ENCODE data around the gene VCPKMT.

The VCPKMT gene

GRCh38 chr14:50100805-50101204, 15.6 kb downstream of the VCPKMT start:
- no peak overlapping the region for H2BK120ac ChIP-seq (ENCODE audit: low read depth, low read length)
- H2BK5ac ChIP-seq (ENCODE audit: low read length): no peak overlapping the region
- H3K27ac ChIP-seq (ENCODE audit: low read depth, low read length): no peak overlapping the region
- H2AK5ac ChIP-seq (ENCODE audit: low read length): no peak overlapping the region
- no peak overlapping the region for H4K5ac ChIP-seq (ENCODE audit: low read length)
- no peak overlapping the region for H3K4me3 ChIP-seq (ENCODE audit: low read length)
- no CpG with 5 or more reads among the region's 2 CpGs for WGBS (ENCODE audit: extremely low coverage, insufficient coverage, low lambda C conversion rate)
- H3K79me2 ChIP-seq (ENCODE audit: control insufficient read depth, insufficient read depth, low read length): no peaks in the 10 kb centered on the region
- H3K27me3 ChIP-seq (ENCODE audit: insufficient read depth, low read length, poor library complexity): no peaks in the 10 kb centered on the region
- no peak overlapping the region for H3K18ac ChIP-seq (ENCODE audit: low read length)
- H2BK15ac ChIP-seq (replicated peaks; ENCODE audit: low read depth): no peak overlapping the region
- H3K36me3 ChIP-seq (ENCODE audit: control insufficient read depth, insufficient read depth, low read length): no peaks in the 10 kb centered on the region
- no peak overlapping the region for H3K23ac ChIP-seq (ENCODE audit: low read length)
- no peak overlapping the region for H3K4me2 ChIP-seq (ENCODE audit: low read length)
- no peak for DNase-seq
- no peak overlapping the region for H3K9ac ChIP-seq (ENCODE audit: low read length)
- H3K4me1 ChIP-seq (ENCODE audit: control insufficient read depth, low read depth, low read length): no peaks in the 10 kb centered on the region
- H3K79me1 ChIP-seq (ENCODE audit: low read length): no peaks in the 10 kb centered on the region
- no peak overlapping the region for H3K4ac ChIP-seq (ENCODE audit: low read depth, low read length)
- no peak overlapping the region for H4K8ac ChIP-seq (ENCODE audit: low read depth, low read length)
- no peak overlapping the region for H3K56ac ChIP-seq (ENCODE audit: low read length)

- H3K18ac ChIP-seq (ENCODE audit: low read length): no peak overlapping the region
- no peaks in the 10 kb centered on the region for H3K36me3 ChIP-seq (ENCODE audit: control insufficient read depth, insufficient read depth, low read length)
- no peak overlapping the region for H3K4ac ChIP-seq (ENCODE audit: low read depth, low read length)
- no peaks in the 10 kb centered on the region for H3K79me1 ChIP-seq (ENCODE audit: low read length)
- no peak overlapping the region for H4K5ac ChIP-seq (ENCODE audit: low read length)
- H2AK5ac ChIP-seq (ENCODE audit: low read length): no peak overlapping the region
- no peaks in the 10 kb centered on the region for H3K4me1 ChIP-seq (ENCODE audit: control insufficient read depth, low read depth, low read length)
- no peak overlapping the region for H3K4me2 ChIP-seq (ENCODE audit: low read length)
- H3K56ac ChIP-seq (ENCODE audit: low read length): no peak overlapping the region
- no peak overlapping the region for H2BK5ac ChIP-seq (ENCODE audit: low read length)
- H3K27ac ChIP-seq (ENCODE audit: low read depth, low read length): no peak overlapping the region
- no peak overlapping the region for H2BK15ac ChIP-seq (replicated peaks; ENCODE audit: low read depth)
- H3K9ac ChIP-seq (ENCODE audit: low read length): no peak overlapping the region
- no CpG with 5 or more reads among the region's 4 CpGs for WGBS (ENCODE audit: extremely low coverage, insufficient coverage, low lambda C conversion rate)
- no peak for DNase-seq
- no peaks in the 10 kb centered on the region for H3K27me3 ChIP-seq (ENCODE audit: insufficient read depth, low read length, poor library complexity)
- H3K23ac ChIP-seq (ENCODE audit: low read length): no peak overlapping the region
- no peak overlapping the region for H4K8ac ChIP-seq (ENCODE audit: low read depth, low read length)
- H2BK120ac ChIP-seq (ENCODE audit: low read depth, low read length): no peak overlapping the region
- H3K4me3 ChIP-seq (ENCODE audit: low read length): no peak overlapping the region
- no peaks in the 10 kb centered on the region for H3K79me2 ChIP-seq (ENCODE audit: control insufficient read depth, insufficient read depth, low read length)
Observed at GRCh38 chr14:50099335-50099734, 17.0 kb downstream of the VCPKMT start.

- H4K8ac ChIP-seq (ENCODE audit: low read depth, low read length): no peak overlapping the region
- H3K79me2 ChIP-seq (ENCODE audit: control insufficient read depth, insufficient read depth, low read length): no peaks in the 10 kb centered on the region
- H4K5ac ChIP-seq (ENCODE audit: low read length): no peak overlapping the region
- no peaks in the 10 kb centered on the region for H3K4me1 ChIP-seq (ENCODE audit: control insufficient read depth, low read depth, low read length)
- H3K4me2 ChIP-seq (ENCODE audit: low read length): no peak overlapping the region
- DNase-seq: no peak
- H3K9ac ChIP-seq (ENCODE audit: low read length): no peak overlapping the region
- H3K56ac ChIP-seq (ENCODE audit: low read length): no peak overlapping the region
- H2BK120ac ChIP-seq (ENCODE audit: low read depth, low read length): no peak overlapping the region
- no peak overlapping the region for H3K4me3 ChIP-seq (ENCODE audit: low read length)
- no peak overlapping the region for H2BK5ac ChIP-seq (ENCODE audit: low read length)
- H2BK15ac ChIP-seq (replicated peaks; ENCODE audit: low read depth): no peak overlapping the region
- no peak overlapping the region for H3K23ac ChIP-seq (ENCODE audit: low read length)
- H3K79me1 ChIP-seq (ENCODE audit: low read length): no peaks in the 10 kb centered on the region
- H3K4ac ChIP-seq (ENCODE audit: low read depth, low read length): no peak overlapping the region
- H3K36me3 ChIP-seq (ENCODE audit: control insufficient read depth, insufficient read depth, low read length): no peaks in the 10 kb centered on the region
- no peak overlapping the region for H3K18ac ChIP-seq (ENCODE audit: low read length)
- no peak overlapping the region for H2AK5ac ChIP-seq (ENCODE audit: low read length)
- no peaks in the 10 kb centered on the region for H3K27me3 ChIP-seq (ENCODE audit: insufficient read depth, low read length, poor library complexity)
- WGBS (ENCODE audit: extremely low coverage, insufficient coverage, low lambda C conversion rate): no CpG with 5 or more reads among the region's 1 CpG
- no peak overlapping the region for H3K27ac ChIP-seq (ENCODE audit: low read depth, low read length)
Observed at GRCh38 chr14:50095895-50096294, 20.5 kb downstream of the VCPKMT start.

GRCh38 chr14:50094056-50094755, 22.2 kb downstream of the VCPKMT start:
- Histone ChIP-seq H2AK5ac (ENCODE audit: low read length) (no peak overlapping the region), H3K36me3 (ENCODE audit: control insufficient read depth, insufficient read depth, low read length) (no peaks in the 10 kb centered on the region), H3K79me2 (ENCODE audit: control insufficient read depth, insufficient read depth, low read length) (no peaks in the 10 kb centered on the region), H3K56ac (ENCODE audit: low read length) (no peak overlapping the region), H3K4me3 (ENCODE audit: low read length) (no peak overlapping the region), H3K4ac (ENCODE audit: low read depth, low read length) (no peak overlapping the region), H3K4me2 (ENCODE audit: low read length) (no peak overlapping the region), H3K9ac (ENCODE audit: low read length) (no peak overlapping the region), H2BK15ac (replicated peaks; ENCODE audit: low read depth) (no peak overlapping the region), H3K18ac (ENCODE audit: low read length) (no peak overlapping the region), H3K79me1 (ENCODE audit: low read length) (no peaks in the 10 kb centered on the region), H4K5ac (ENCODE audit: low read length) (no peak overlapping the region), H3K4me1 (ENCODE audit: control insufficient read depth, low read depth, low read length) (no peaks in the 10 kb centered on the region), H2BK5ac (ENCODE audit: low read length) (no peak overlapping the region), H3K23ac (ENCODE audit: low read length) (no peak overlapping the region), H3K27ac (ENCODE audit: low read depth, low read length) (no peak overlapping the region), H4K8ac (ENCODE audit: low read depth, low read length) (no peak overlapping the region), H3K27me3 (ENCODE audit: insufficient read depth, low read length, poor library complexity) (no peaks in the 10 kb centered on the region), H2BK120ac (ENCODE audit: low read depth, low read length) (no peak overlapping the region)
- no peak for DNase-seq
- WGBS (ENCODE audit: extremely low coverage, insufficient coverage, low lambda C conversion rate): no CpG with 5 or more reads among the region's 11 CpGs

GRCh38 chr14:50093496-50093895, 22.9 kb downstream of the VCPKMT start:
- Histone ChIP-seq H3K36me3 (ENCODE audit: control insufficient read depth, insufficient read depth, low read length) (no peaks in the 10 kb centered on the region), H3K27ac (ENCODE audit: low read depth, low read length) (no peak overlapping the region), H2BK5ac (ENCODE audit: low read length) (no peak overlapping the region), H2BK120ac (ENCODE audit: low read depth, low read length) (no peak overlapping the region), H3K4me1 (ENCODE audit: control insufficient read depth, low read depth, low read length) (no peaks in the 10 kb centered on the region), H3K56ac (ENCODE audit: low read length) (no peak overlapping the region), H3K4ac (ENCODE audit: low read depth, low read length) (no peak overlapping the region), H3K27me3 (ENCODE audit: insufficient read depth, low read length, poor library complexity) (no peaks in the 10 kb centered on the region), H4K5ac (ENCODE audit: low read length) (no peak overlapping the region), H2BK15ac (replicated peaks; ENCODE audit: low read depth) (no peak overlapping the region), H3K23ac (ENCODE audit: low read length) (no peak overlapping the region), H3K79me1 (ENCODE audit: low read length) (no peaks in the 10 kb centered on the region), H2AK5ac (ENCODE audit: low read length) (no peak overlapping the region), H3K4me3 (ENCODE audit: low read length) (no peak overlapping the region), H3K4me2 (ENCODE audit: low read length) (no peak overlapping the region), H3K18ac (ENCODE audit: low read length) (no peak overlapping the region), H4K8ac (ENCODE audit: low read depth, low read length) (no peak overlapping the region), H3K79me2 (ENCODE audit: control insufficient read depth, insufficient read depth, low read length) (no peaks in the 10 kb centered on the region), H3K9ac (ENCODE audit: low read length) (no peak overlapping the region)
- no CpG with 5 or more reads among the region's 2 CpGs for WGBS (ENCODE audit: extremely low coverage, insufficient coverage, low lambda C conversion rate)
- no peak for DNase-seq

GRCh38 chr14:50092006-50092555, 24.3 kb downstream of the VCPKMT start:
- no peak overlapping the region for H2BK15ac ChIP-seq (replicated peaks; ENCODE audit: low read depth)

More at GRCh38 chr14:50092006-50092555, 24.3 kb downstream of the VCPKMT start:
- no peak overlapping the region for H4K5ac ChIP-seq (ENCODE audit: low read length)
- H2AK5ac ChIP-seq (ENCODE audit: low read length): no peak overlapping the region
- no peaks in the 10 kb centered on the region for H3K27me3 ChIP-seq (ENCODE audit: insufficient read depth, low read length, poor library complexity)
- no CpG with 5 or more reads among the region's 6 CpGs for WGBS (ENCODE audit: extremely low coverage, insufficient coverage, low lambda C conversion rate)
- no peak overlapping the region for H3K56ac ChIP-seq (ENCODE audit: low read length)
- H2BK5ac ChIP-seq (ENCODE audit: low read length): no peak overlapping the region
- H2BK120ac ChIP-seq (ENCODE audit: low read depth, low read length): no peak overlapping the region
- no peak overlapping the region for H4K8ac ChIP-seq (ENCODE audit: low read depth, low read length)
- no peaks in the 10 kb centered on the region for H3K4me1 ChIP-seq (ENCODE audit: control insufficient read depth, low read depth, low read length)
- no peaks in the 10 kb centered on the region for H3K79me1 ChIP-seq (ENCODE audit: low read length)
- no peak overlapping the region for H3K23ac ChIP-seq (ENCODE audit: low read length)
- H3K18ac ChIP-seq (ENCODE audit: low read length): no peak overlapping the region
- H3K36me3 ChIP-seq (ENCODE audit: control insufficient read depth, insufficient read depth, low read length): no peaks in the 10 kb centered on the region
- DNase-seq: no peak
- H3K9ac ChIP-seq (ENCODE audit: low read length): no peak overlapping the region
- H3K4me2 ChIP-seq (ENCODE audit: low read length): no peak overlapping the region
- no peak overlapping the region for H3K4me3 ChIP-seq (ENCODE audit: low read length)
- H3K4ac ChIP-seq (ENCODE audit: low read depth, low read length): no peak overlapping the region
- no peaks in the 10 kb centered on the region for H3K79me2 ChIP-seq (ENCODE audit: control insufficient read depth, insufficient read depth, low read length)
- no peak overlapping the region for H3K27ac ChIP-seq (ENCODE audit: low read depth, low read length)

Measured in mesendoderm (in vitro differentiated cells).